Measurements from ENCODE around the gene MZF1. TPM values are rescaled to one million over a fixed set of nuclear protein-coding genes. Genes with fewer than 3 reads are reported as not detected.
A peak's percentile ranks its signal among the peaks of the same experiment; 100 is the strongest.

MZF1 gene
- total and polyA plus RNA-seq, 2 donors (not counting 3 experiments of a cell fraction or from before 2014, with no cell fraction given): 26.4 to 30.8 TPM

- H3K27ac ChIP-seq (ENCODE audit: insufficient read depth, low read depth, low read length): no peak overlapping the region
- POLR2A ChIA-PET: interaction anchor here (0.6 kb wide), 1 partner anchor 150 kb away, joined by 3 read pairs; no protein-coding TSS in a partner anchor
- no peaks in the 10 kb centered on the region for H3K27me3 ChIP-seq (ENCODE audit: control insufficient read depth in 2 of 2, insufficient read depth in 2 of 2, low read length in 2 of 2)
- H2AFZ ChIP-seq (ENCODE audit: low read depth, low read length): no peak overlapping the region
- H4K20me1 ChIP-seq (replicated peaks; ENCODE audit: control insufficient read depth, extremely low read depth, insufficient read depth, low read length): no peaks in the 10 kb centered on the region
- BruUV-seq (replicated peaks): no TSS peak
- no peaks in the 10 kb centered on the region for H3K9me3 ChIP-seq (replicated peaks; ENCODE audit: control insufficient read depth, insufficient read depth, low read length)
- H3K9ac ChIP-seq (replicated peaks; ENCODE audit: extremely low read depth, insufficient read depth, low read length): no peak overlapping the region
- H3K36me3 ChIP-seq (ENCODE audit: control insufficient read depth in 2 of 2, extremely low read depth in 1 of 2, insufficient read depth in 2 of 2, low read length in 2 of 2): peaks cover 16 to 55% of the 10 kb centered on the region in 2 experiments
- H3K79me2 ChIP-seq (ENCODE audit: control insufficient read depth, insufficient read depth, low read length): peaks cover 36% of the 10 kb centered on the region
- H3K4me1 ChIP-seq (ENCODE audit: control insufficient read depth, extremely low read depth, insufficient read depth, low read length): peaks cover 24% of the 10 kb centered on the region
- H3K9me1 ChIP-seq (replicated peaks; ENCODE audit: control insufficient read depth, extremely low read depth, insufficient read depth, low read length): no peaks in the 10 kb centered on the region
- no peak overlapping the region for H3K4me3 ChIP-seq (replicated peaks in 1 of 3; ENCODE audit: insufficient read depth in 1 of 3, low read depth in 1 of 3, low read length in 3 of 3)
- DNase-seq (ENCODE audit: low read depth, low spot score) (no peak), FAIRE-seq (no peak)
- H3K4me2 ChIP-seq (ENCODE audit: insufficient read depth, low read length): no peak overlapping the region
- intact Hi-C loops (cut with micrococcal nuclease): no loop called here
- TF ChIP-seq POLR2A (IDR thresholded peaks at IDR 0.05; ENCODE audit: low read depth, low read length): peak; percentile 0
- TF ChIP-seq FOS (IDR thresholded peaks at IDR 0.05; ENCODE audit: borderline replicate concordance, insufficient read depth, low read length): no peak
- dilution Hi-C loops (cut with MboI; ENCODE audit: extremely low pct_ligation_motif_present, low sequenced_read_pairs): no loop called here
- CTCF ChIA-PET: interaction anchor here (1.4 to 3.7 kb wide), 3 partner anchors 23 to 39 kb away, joined by 3 to 60 read pairs (median 24); partner anchors contain the start of gene ZBTB45
Observed at GRCh38 chr19:58552655-58553054, 20.5 kb downstream of the MZF1 start.

DNA sequence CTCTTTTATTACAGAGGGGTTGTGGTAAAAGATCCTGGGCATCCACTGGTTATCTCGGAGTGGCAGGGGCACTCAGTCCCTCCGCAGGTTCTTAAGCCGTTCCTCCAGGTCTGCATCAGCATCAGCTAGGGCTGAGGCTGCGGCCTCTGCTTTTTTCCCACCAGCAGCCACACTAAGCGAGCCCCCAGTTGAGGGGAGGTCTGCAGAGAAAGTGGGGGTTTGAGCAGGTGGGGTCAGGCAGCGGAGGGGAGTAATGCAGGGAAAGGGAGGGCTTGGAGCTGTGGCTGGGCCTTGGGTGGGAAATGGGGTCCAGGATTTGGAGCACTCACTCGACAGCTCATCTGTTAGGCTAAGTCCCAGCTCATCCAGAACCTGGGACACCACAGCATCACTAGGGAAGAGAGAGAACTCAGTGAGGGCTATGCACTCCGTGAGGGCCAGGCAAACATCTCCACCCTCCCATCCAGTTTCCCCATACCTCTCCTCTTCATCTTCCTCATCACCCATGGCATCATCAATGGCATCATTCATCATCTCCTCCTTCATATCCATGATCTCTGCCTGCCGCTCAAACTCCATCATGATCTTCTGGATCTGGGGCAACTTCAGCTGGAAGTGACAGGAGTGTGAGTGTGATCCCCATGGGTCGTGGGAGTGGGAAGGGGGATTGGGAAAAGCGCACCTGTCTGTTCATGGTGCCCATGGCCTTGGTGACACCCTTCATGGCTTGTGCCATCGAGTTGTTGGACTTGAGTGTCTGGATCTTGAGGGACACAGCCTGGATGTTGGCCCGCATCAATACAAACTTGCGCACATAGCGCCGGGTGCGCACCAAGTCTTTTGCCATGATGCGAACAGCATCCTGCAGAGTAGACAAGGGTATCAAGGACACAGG is 21.3 kb downstream of the MZF1 start:
- ChIA-PET CTCF (interaction anchor here (1.4 to 3.7 kb wide), 3 partner anchors 32 to 38 kb away, joined by 5 to 60 read pairs (median 6); partner anchors contain the start of gene ZBTB45), POLR2A (no interaction called here)
- peaks cover 22% of the 10 kb centered on the region for H3K4me1 ChIP-seq (ENCODE audit: control insufficient read depth, extremely low read depth, insufficient read depth, low read length)
- no peaks in the 10 kb centered on the region for H4K20me1 ChIP-seq (replicated peaks; ENCODE audit: control insufficient read depth, extremely low read depth, insufficient read depth, low read length)
- H3K4me3 ChIP-seq (replicated peaks in 1 of 3; ENCODE audit: insufficient read depth in 1 of 3, low read depth in 1 of 3, low read length in 3 of 3): no peak overlapping the region
- TF ChIP-seq POLR2A (IDR thresholded peaks at IDR 0.05; ENCODE audit: low read depth, low read length): no peak
- TF ChIP-seq, protein P1, sequence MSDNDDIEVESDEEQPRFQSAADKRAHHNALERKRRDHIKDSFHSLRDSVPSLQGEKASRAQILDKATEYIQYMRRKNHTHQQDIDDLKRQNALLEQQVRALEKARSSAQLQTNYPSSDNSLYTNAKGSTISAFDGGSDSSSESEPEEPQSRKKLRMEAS (IDR thresholded peaks at IDR 0.05; ENCODE audit: insufficient read depth, insufficient read length): no peak
- no peak for TF ChIP-seq POLR2AphosphoS5 (IDR thresholded peaks at IDR 0.05; ENCODE audit: insufficient read depth, low read depth, low read length)
- TF ChIP-seq, protein P2, sequence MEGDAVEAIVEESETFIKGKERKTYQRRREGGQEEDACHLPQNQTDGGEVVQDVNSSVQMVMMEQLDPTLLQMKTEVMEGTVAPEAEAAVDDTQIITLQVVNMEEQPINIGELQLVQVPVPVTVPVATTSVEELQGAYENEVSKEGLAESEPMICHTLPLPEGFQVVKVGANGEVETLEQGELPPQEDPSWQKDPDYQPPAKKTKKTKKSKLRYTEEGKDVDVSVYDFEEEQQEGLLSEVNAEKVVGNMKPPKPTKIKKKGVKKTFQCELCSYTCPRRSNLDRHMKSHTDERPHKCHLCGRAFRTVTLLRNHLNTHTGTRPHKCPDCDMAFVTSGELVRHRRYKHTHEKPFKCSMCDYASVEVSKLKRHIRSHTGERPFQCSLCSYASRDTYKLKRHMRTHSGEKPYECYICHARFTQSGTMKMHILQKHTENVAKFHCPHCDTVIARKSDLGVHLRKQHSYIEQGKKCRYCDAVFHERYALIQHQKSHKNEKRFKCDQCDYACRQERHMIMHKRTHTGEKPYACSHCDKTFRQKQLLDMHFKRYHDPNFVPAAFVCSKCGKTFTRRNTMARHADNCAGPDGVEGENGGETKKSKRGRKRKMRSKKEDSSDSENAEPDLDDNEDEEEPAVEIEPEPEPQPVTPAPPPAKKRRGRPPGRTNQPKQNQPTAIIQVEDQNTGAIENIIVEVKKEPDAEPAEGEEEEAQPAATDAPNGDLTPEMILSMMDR (IDR thresholded peaks at IDR 0.05; ENCODE audit: extremely low read depth in 1 of 2, insufficient read depth in 1 of 2, low read depth in 1 of 2, low read length in 2 of 2): no peak
- TF ChIP-seq FOS (IDR thresholded peaks at IDR 0.05; ENCODE audit: borderline replicate concordance, insufficient read depth, low read length): no peak
- no peak for TF ChIP-seq GATA2 (IDR thresholded peaks at IDR 0.05; ENCODE audit: insufficient read depth, insufficient read length, low read depth, low read length)
- no peak for TF ChIP-seq EZH2 (IDR thresholded peaks at IDR 0.05; ENCODE audit: borderline replicate concordance, low read depth, low read length, severe bottlenecking)
- no peak for TF ChIP-seq JUN (IDR thresholded peaks at IDR 0.05; ENCODE audit: borderline replicate concordance, insufficient read depth, insufficient read length, low read depth)
- no peak for TF ChIP-seq MYC (IDR thresholded peaks at IDR 0.05; ENCODE audit: low read depth, low read length)
- no peaks in the 10 kb centered on the region for H3K9me3 ChIP-seq (replicated peaks; ENCODE audit: control insufficient read depth, insufficient read depth, low read length)
- H3K4me2 ChIP-seq (ENCODE audit: insufficient read depth, low read length): no peak overlapping the region
- BruUV-seq (replicated peaks): TSS peak; percentile 2
- no peaks in the 10 kb centered on the region for H3K9me1 ChIP-seq (replicated peaks; ENCODE audit: control insufficient read depth, extremely low read depth, insufficient read depth, low read length)
- no peak overlapping the region for H2AFZ ChIP-seq (ENCODE audit: low read depth, low read length)
- H3K27me3 ChIP-seq (ENCODE audit: control insufficient read depth in 2 of 2, insufficient read depth in 2 of 2, low read length in 2 of 2): no peaks in the 10 kb centered on the region
- peaks cover 36% of the 10 kb centered on the region for H3K79me2 ChIP-seq (ENCODE audit: control insufficient read depth, insufficient read depth, low read length)
- DNase-seq (ENCODE audit: low read depth, low spot score) (no peak), FAIRE-seq (no peak)
- peaks cover 18 to 60% of the 10 kb centered on the region in 2 experiments for H3K36me3 ChIP-seq (ENCODE audit: control insufficient read depth in 2 of 2, extremely low read depth in 1 of 2, insufficient read depth in 2 of 2, low read length in 2 of 2)
- no peak overlapping the region for H3K9ac ChIP-seq (replicated peaks; ENCODE audit: extremely low read depth, insufficient read depth, low read length)
- H3K27ac ChIP-seq (ENCODE audit: insufficient read depth, low read depth, low read length): no peak overlapping the region
- intact Hi-C loops (cut with micrococcal nuclease): no loop called here
- dilution Hi-C loops (cut with MboI; ENCODE audit: extremely low pct_ligation_motif_present, low sequenced_read_pairs): no loop called here
